CD14-positive monocyte (primary cell): ENCODE results near the gene LRRC38. TPM values are rescaled to one million over a fixed set of nuclear protein-coding genes. Genes with fewer than 3 reads are reported as not detected.

Experiments
- DNase-seq, 3 donors: peaks; one replicate each; pipeline ENCODE4 v3.0.0-alpha.2; 2011 to 2022
- H2AFZ ChIP-seq: 2 replicates; pipeline ENCODE4 v1.6.0; 2012; ENCODE audit warnings: mild to moderate bottlenecking, low read depth, low read length, inconsistent platforms; ENCODE audit not compliant: insufficient read depth, poor library complexity, severe bottlenecking
- H3K27ac ChIP-seq, 2 donors: 1 replicate in 1 of 2; 2 replicates in 1 of 2; pipeline ENCODE4 v1.5.1; 2012 to 2013; ENCODE audit warnings: low read length in 2 of 2, control low read depth in 1 of 2, inconsistent platforms in 1 of 2, low read depth in 1 of 2, mild to moderate bottlenecking in 1 of 2
- H3K27me3 ChIP-seq, 2 donors: one replicate each; pipeline versions ENCODE4 v1.6.0 to v1.6.1; 2011 to 2013; ENCODE audit warnings: low read length in 2 of 2; ENCODE audit not compliant: control insufficient read depth in 2 of 2, insufficient read depth in 2 of 2
- H3K36me3 ChIP-seq, 2 donors: replicated peaks in 1 of 2; 1 replicate in 1 of 2; 2 replicates in 1 of 2; pipeline versions ENCODE4 v1.5.1 to v1.6.1; 2012 to 2013; ENCODE audit warnings: low read length in 2 of 2, control low read depth in 1 of 2, inconsistent platforms in 1 of 2, mild to moderate bottlenecking in 1 of 2; ENCODE audit not compliant: insufficient read depth in 2 of 2, control insufficient read depth in 1 of 2
- H3K4me1 ChIP-seq, 2 donors: 1 replicate in 1 of 2; 2 replicates in 1 of 2; pipeline versions ENCODE4 v1.5.1 to v1.6.1; 2012 to 2013; ENCODE audit warnings: low read length in 2 of 2, control low read depth in 1 of 2, inconsistent platforms in 1 of 2, mild to moderate bottlenecking in 1 of 2, moderate library complexity in 1 of 2; ENCODE audit not compliant: insufficient read depth in 2 of 2, control insufficient read depth in 1 of 2
- H3K4me2 ChIP-seq: replicated peaks from 2 replicates; pipeline ENCODE3; 2012; ENCODE audit warnings: low read length, moderate library complexity, mild to moderate bottlenecking; ENCODE audit not compliant: poor library complexity, severe bottlenecking; ENCODE audit errors: extremely low read depth
- H3K4me3 ChIP-seq, 3 experiments: fragments of 200-600 bp in 1 of 3; sonication (generic) in 1 of 3; replicated peaks in 1 of 3; 1 replicate in 2 of 3; 2 replicates in 1 of 3; pipeline ENCODE4 v1.5.1; 2011 to 2013; ENCODE audit warnings: low read length in 3 of 3, mild to moderate bottlenecking in 3 of 3, control low read depth in 2 of 3, low read depth in 2 of 3, inconsistent platforms in 1 of 3, moderate library complexity in 1 of 3
- H3K79me2 ChIP-seq: 2 replicates; pipeline ENCODE4 v1.6.0; 2012; ENCODE audit warnings: mild to moderate bottlenecking, control low read depth, inconsistent platforms, low read length, moderate library complexity; ENCODE audit not compliant: insufficient read depth
- H3K9ac ChIP-seq: 2 replicates; pipeline ENCODE4 v1.6.0; 2017; ENCODE audit warnings: low read length, mild to moderate bottlenecking; ENCODE audit not compliant: insufficient read depth, poor library complexity, severe bottlenecking
- H3K9me3 ChIP-seq, 2 donors: replicated peaks in 1 of 2; 1 replicate in 1 of 2; 2 replicates in 1 of 2; pipeline versions ENCODE4 v1.5.1 to v1.6.1; 2012 to 2013; ENCODE audit warnings: low read length in 2 of 2, control low read depth in 1 of 2; ENCODE audit not compliant: control insufficient read depth in 1 of 2, insufficient read depth in 1 of 2
- H4K20me1 ChIP-seq: 2 replicates; pipeline ENCODE4 v1.6.0; 2012; ENCODE audit warnings: mild to moderate bottlenecking, low read length, control low read depth, moderate library complexity; ENCODE audit not compliant: insufficient read depth
- H3K27ac Mint-ChIP-seq, 7 donors: one replicate each; pipeline ENCODE4 v1.8.0; 2020; ENCODE audit warnings: mild to moderate bottlenecking in 7 of 7, mixed read lengths in 7 of 7, moderate library complexity in 6 of 7, inconsistent platforms in 2 of 7
- H3K27me3 Mint-ChIP-seq, 3 donors: one replicate each; pipeline ENCODE4 v1.8.0; 2021 to 2022; ENCODE audit warnings: low read depth in 3 of 3, mild to moderate bottlenecking in 3 of 3, mixed read lengths in 3 of 3, moderate library complexity in 3 of 3, inconsistent platforms in 1 of 3
- H3K36me3 Mint-ChIP-seq, 2 donors: one replicate each; pipeline ENCODE4 v1.8.0; 2020; ENCODE audit warnings: mixed read lengths in 2 of 2, inconsistent platforms in 1 of 2, mild to moderate bottlenecking in 1 of 2
- H3K4me1 Mint-ChIP-seq: one replicate; pipeline ENCODE4 v1.8.0; 2020; ENCODE audit warnings: mild to moderate bottlenecking, mixed read lengths
- H3K4me3 Mint-ChIP-seq, 2 donors: one replicate each; pipeline ENCODE4 v1.8.0; 2020; ENCODE audit warnings: mild to moderate bottlenecking in 2 of 2, mixed read lengths in 2 of 2, moderate library complexity in 1 of 2
- H3K9me3 Mint-ChIP-seq, 7 donors: one replicate each; pipeline ENCODE4 v1.8.0; 2020 to 2022; ENCODE audit warnings: mixed read lengths in 7 of 7, mild to moderate bottlenecking in 6 of 7, moderate library complexity in 6 of 7, inconsistent platforms in 2 of 7
- CTCF ChIP-seq: fragments of 200-600 bp; IDR thresholded peaks from one replicate; pipeline ENCODE4 v1.8.0; 2022; ENCODE audit warnings: antibody characterized with exemption, mild to moderate bottlenecking
- WGBS: methylation state at CpG from one replicate; pipeline ENCODE4 v1.1.5; 2013; ENCODE audit warnings: missing lambda C conversion rate; ENCODE audit not compliant: insufficient coverage; 5-methylcytosine and 5-hydroxymethylcytosine counted together
- intact Hi-C, 2 donors: fragments of 100-400 bp; cut with micrococcal nuclease; formaldehyde crosslinking; loops; one replicate each; pipeline versions ENCODE4 v1.15.0 to v1.15.1; 2023
- polyA plus RNA-seq, 3 donors: library from polyadenylated mRNA; depleted of rRNA in 1 of 3; unstranded in 2 of 3; stranded (reverse) in 1 of 3; fragments of 300-500 nt in 2 of 3; fragments of >200 nt in 1 of 3; fragmentation: Illumina TruSeq in 2 of 3; gene quantifications; 1 replicate in 2 of 3; 2 replicates in 1 of 3; pipeline ENCODE4 v1.2.3, GENCODE V29; 2012 to 2021

The LRRC38 gene
- polyA plus RNA-seq, 3 donors: not detected

GRCh38 chr1:13483946-13484345 lies 29.9 kb downstream of the LRRC38 start:
- H4K20me1 ChIP-seq: no peaks in the 10 kb centered on the region
- H3K27me3 ChIP-seq: peaks cover 0 to 2% of the 10 kb centered on the region in 2 donors
- Mint-ChIP-seq H3K4me3 (no peak overlapping the region), H3K9me3 (peaks cover 0 to 3% (median 0%) of the 10 kb centered on the region in 7 donors), H3K27ac (no peak overlapping the region), H3K36me3 (no peaks in the 10 kb centered on the region), H3K4me1 (no peaks in the 10 kb centered on the region), H3K27me3 (peaks cover 6 to 13% (median 11%) of the 10 kb centered on the region in 3 donors)
- intact Hi-C loops: no loop called here
- H3K4me3 ChIP-seq: no peak overlapping the region
- TF ChIP-seq CTCF: no peak
- H3K4me1 ChIP-seq: no peaks in the 10 kb centered on the region
- H3K9ac ChIP-seq: no peak overlapping the region
- WGBS: 97% methylated on average over 10 of the region's 12 CpGs
- H3K27ac ChIP-seq: no peak overlapping the region
- DNase-seq: no peak
- H3K36me3 ChIP-seq: no peaks in the 10 kb centered on the region
- H2AFZ ChIP-seq: no peak overlapping the region
- H3K79me2 ChIP-seq: no peaks in the 10 kb centered on the region
- no peak overlapping the region for H3K4me2 ChIP-seq
- H3K9me3 ChIP-seq: no peaks in the 10 kb centered on the region

- intact Hi-C loops: no loop called here
- no peaks in the 10 kb centered on the region for H3K9me3 ChIP-seq
- H3K27me3 Mint-ChIP-seq: peaks cover 4 to 8% (median 5%) of the 10 kb centered on the region in 3 donors
- H2AFZ ChIP-seq: no peak overlapping the region
- no peak overlapping the region for H3K4me2 ChIP-seq
- no peak for DNase-seq
- no peaks in the 10 kb centered on the region for H3K36me3 Mint-ChIP-seq
- H3K4me3 Mint-ChIP-seq: no peak overlapping the region
- no peak overlapping the region for H3K4me3 ChIP-seq
- no peaks in the 10 kb centered on the region for H3K36me3 ChIP-seq
- peaks cover 0 to 6% (median 0%) of the 10 kb centered on the region in 7 donors for H3K9me3 Mint-ChIP-seq
- H3K9ac ChIP-seq: no peak overlapping the region
- H3K27ac ChIP-seq: no peak overlapping the region
- no peak overlapping the region for H3K27ac Mint-ChIP-seq
- 85% methylated on average over 2 of the region's 4 CpGs for WGBS
- no peaks in the 10 kb centered on the region for H3K4me1 ChIP-seq
- no peaks in the 10 kb centered on the region for H3K4me1 Mint-ChIP-seq
- H4K20me1 ChIP-seq: no peaks in the 10 kb centered on the region
- H3K27me3 ChIP-seq: peaks cover 0 to 2% of the 10 kb centered on the region in 2 donors
- H3K79me2 ChIP-seq: no peaks in the 10 kb centered on the region
- no peak for TF ChIP-seq CTCF
These were observed 31.2 kb downstream of the LRRC38 start for GRCh38 chr1:13482600-13482999.
